GM20431 (cell line): ENCODE data around the gene CABP4.

ENCODE experiments used
- in situ Hi-C: fragments of 300-500 bp; cut with MseI, MboI; formaldehyde crosslinking; loops from one replicate; pipeline ENCODE4 v1.15.0; 2020; ENCODE audit warnings: low sequenced_read_pairs; ENCODE audit not compliant: unreplicated experiment

The CABP4 gene

DNA sequence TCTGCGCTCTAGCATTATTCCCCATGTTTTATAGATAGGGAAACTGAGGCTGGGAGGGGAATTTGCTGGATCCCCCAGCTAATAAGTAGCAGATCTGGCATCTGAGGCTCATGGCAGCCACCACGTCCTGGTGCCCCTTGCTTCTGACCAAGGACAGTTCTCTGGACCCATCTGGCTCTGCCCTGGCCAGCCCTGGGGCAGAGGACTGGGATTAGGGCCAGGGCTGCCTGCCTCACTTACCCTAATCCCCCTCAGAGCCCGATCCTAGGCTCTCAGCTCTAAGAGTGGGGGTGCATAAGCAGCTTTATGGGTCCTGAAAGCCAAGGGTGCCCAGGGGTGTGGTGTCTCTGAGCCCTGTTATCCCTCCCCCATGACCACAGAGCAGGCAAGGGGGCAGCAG, at the start of gene CABP4:
Gene CABP4 (plus strand): TSS at position 301 of the 400 bp plus-strand sequence. CDS start 70 bp downstream, at position 371.
- in situ Hi-C loops: no loop called here

DNA sequence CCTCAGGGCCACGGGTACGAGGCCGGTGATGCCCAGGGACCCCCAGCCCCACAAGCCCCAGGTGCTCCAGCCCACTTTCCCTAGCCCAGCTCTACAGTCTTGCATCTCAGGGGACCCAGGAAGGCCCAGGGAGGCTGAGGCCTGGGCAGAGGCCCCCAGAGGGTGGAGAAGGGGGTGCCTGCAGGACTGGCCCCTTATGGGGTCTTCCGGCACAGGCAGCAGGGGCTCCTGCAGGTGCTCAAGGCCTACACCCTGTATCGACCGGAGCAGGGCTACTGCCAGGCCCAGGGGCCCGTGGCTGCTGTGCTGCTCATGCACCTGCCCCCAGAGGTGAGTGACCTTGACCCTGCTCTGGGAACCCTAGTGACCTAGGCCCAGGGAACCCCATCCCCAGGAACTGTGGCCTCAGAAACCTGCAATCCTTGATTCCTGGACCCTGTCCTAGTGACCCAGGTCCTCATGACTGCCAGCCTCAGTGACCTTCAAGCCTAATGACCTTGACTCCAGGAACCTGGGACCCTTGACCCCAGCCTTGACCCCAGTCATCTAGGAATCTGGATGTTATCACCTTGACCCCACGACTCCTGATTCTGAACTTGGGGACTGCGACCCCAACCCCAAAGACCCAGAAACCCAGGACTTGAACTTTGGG, 49.3 kb upstream of the CABP4 start:
- in situ Hi-C loops: no loop called here

DNA sequence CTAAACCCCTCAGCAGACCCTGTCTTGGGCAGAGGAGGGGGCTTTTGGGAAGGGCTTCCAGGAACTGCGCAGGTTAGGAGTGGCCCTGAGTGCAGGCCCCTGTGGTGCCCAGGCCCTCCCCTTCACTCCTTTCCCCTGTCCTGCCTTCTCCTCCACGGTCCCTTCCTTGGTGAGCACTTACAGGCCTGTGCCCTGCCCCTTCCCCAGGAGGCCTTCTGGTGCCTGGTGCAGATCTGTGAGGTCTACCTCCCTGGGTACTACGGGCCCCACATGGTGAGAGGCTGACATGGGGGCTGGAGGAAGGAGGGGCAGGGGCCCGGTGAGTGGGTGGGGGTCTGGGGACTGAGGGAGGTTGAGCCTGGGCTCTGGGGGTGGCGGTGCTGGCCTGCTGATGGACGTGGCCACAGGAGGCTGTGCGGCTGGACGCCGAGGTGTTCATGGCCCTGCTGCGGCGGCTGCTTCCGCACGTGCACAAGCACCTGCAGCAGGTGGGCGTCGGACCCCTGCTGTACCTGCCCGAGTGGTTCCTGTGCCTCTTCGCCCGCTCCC, 48.7 kb upstream of the CABP4 start:
- in situ Hi-C loops: no loop called here

DNA sequence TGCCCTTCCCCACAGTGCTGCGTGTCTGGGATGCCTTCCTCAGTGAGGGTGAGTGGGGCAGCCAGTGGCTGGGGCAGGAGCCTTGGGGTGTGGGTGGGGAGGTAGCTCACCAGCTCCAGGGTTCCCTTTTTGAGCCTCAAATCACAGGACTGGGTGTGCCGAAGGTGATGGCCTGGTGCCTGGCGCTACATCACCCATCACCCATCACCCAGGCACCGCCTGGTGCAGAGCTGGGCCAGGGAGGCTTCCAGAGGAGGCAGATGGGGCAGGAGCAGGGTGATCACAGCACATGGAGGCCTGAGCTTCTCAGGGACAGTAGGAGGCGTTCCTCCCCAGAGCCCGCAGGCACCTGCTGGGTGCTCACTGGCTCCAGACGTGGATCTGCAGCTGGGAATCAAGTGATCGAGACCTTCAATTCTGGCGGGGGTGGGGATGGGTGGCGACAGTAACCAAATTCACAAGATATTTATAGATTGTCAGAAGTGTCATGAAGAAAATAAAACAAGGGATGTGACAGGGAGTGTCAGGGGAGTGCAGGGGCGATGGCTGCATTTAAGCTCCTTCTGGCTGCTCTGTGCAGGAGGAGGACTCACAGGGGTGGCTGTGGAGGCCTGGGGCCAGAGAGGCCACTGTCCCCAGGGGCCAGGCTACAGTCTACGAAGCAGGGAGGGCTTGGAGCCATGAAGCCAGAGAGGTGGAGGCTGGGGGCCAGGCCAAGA, 48.0 kb upstream of the CABP4 start:
- in situ Hi-C loops: no loop called here

DNA sequence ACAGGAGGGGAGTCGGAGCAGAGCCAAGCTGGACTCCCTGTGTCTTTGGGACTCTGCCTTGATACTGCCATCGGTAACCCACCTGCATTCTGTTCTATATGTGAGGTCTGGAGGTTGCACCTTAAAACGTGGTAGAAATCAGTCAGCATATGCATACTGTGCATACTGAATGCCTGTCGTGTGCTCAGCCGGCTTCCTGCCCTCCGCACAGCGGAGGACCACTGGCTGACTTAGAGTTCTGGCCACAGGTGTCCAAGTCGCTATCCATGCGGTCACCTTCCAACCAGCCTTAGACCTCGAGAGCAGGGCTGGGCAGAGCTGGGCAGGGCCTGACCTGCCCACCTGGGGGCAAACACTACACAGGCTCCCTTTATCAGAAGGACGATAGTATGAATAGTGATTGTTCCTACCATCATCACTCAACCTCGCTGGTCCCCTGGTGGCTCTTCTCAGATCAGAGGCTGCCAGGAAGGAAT, 47.4 kb upstream of the CABP4 start:
- in situ Hi-C loops: no loop called here

DNA sequence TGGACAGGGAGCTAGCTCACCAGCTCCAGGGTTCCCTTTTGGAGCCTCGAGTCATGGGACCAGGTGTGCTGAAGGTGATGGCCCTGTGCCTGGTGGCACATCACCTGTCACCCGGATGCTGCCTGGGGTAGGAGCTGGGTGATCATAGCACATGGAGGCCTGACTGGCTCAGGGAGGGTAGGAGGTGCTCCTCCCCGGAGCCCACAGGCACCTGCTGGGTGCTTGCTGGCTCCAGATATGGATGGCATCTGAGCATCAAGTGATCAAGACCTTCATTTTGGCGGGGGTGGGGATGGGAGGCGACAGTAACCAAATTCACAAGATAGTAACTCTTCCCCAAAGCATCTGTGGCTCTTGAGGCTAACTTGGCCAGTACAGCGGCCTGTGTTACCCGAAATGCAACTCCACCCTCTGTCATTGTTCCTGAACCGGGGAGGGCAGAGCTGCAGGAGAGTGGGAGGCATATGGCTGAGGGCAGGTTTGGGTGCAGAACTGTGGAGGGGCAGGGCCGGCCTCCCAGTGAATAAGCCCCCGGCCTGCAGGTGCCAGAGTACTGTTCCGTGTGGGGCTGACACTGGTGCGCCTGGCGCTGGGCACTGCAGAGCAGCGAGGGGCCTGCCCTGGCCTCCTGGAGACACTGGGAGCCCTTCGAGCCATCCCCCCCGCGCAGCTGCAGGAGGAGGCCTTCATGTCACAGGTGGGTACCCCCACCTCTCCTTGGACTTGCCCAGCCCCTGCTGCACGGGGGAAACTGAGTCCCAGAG, 46.5 kb upstream of the CABP4 start:
- in situ Hi-C loops: no loop called here

DNA sequence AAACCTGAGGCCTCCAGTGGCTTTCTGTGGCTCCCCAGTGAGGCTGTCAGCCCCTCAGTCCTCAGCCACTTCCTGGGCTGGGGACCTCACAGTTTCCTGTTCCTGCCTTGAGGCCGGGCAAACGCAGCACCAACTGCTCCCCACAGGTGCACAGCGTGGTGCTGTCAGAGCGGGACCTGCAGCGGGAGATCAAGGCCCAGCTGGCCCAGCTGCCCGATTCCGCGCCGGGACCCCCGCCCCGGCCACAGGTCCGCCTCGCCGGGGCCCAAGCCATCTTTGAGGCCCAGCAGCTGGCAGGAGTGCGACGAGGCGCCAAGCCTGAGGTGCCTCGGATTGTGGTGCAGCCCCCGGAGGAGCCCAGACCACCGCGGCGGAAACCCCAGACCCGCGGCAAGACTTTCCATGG, 45.9 kb upstream of the CABP4 start:
- in situ Hi-C loops: no loop called here

DNA sequence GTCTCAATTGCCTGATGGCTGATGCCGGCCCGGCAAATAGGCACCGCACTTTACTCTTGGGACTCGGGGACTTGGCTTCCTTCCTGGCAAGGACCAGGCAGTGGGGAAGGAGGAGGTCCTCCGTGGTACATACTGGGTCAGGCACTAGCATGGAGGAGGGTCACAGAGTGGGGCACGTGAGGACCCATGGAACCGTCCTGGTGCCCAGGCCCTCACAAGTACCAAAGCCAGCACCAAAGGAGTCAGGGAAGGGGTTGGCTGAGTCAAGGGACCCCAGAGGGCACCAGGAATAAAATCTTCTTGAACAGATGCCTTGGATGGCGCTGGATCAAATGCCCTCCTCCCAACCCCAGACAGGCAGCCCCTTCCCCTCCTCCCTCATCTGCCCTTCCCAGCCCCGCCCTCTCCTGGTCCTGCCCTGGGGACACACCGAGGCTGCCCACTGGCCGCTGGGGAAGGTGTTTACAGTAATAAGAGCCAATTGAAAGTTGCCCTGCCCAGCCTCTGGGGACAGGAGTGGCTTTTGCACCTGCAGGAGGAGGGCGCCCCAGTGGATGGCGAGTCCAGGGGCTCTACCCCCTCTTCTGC, 45.3 kb upstream of the CABP4 start:
- in situ Hi-C loops: no loop called here

DNA sequence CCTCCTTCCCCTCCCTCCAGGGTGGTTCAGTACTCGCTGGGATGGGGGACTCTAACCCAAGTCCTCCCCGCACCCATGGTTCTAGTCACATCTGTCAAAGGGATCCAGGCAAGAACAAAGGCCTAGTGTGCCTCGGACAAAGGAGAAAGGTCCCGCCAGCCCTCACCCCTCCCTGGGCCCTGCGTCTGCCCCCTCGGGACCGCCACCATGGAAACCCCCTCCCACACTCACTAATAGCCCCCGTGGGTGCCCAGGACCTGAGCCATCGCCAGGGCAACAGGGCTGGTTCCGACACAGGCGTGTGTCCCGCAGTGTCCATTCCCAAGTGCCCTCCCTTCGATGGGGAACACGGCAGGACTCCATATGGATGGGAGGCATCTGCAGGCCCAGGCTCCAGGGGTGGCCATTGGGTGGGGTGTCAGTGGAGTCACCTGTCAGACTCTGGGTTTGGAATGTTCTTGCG, 44.8 kb upstream of the CABP4 start:
- in situ Hi-C loops: no loop called here

DNA sequence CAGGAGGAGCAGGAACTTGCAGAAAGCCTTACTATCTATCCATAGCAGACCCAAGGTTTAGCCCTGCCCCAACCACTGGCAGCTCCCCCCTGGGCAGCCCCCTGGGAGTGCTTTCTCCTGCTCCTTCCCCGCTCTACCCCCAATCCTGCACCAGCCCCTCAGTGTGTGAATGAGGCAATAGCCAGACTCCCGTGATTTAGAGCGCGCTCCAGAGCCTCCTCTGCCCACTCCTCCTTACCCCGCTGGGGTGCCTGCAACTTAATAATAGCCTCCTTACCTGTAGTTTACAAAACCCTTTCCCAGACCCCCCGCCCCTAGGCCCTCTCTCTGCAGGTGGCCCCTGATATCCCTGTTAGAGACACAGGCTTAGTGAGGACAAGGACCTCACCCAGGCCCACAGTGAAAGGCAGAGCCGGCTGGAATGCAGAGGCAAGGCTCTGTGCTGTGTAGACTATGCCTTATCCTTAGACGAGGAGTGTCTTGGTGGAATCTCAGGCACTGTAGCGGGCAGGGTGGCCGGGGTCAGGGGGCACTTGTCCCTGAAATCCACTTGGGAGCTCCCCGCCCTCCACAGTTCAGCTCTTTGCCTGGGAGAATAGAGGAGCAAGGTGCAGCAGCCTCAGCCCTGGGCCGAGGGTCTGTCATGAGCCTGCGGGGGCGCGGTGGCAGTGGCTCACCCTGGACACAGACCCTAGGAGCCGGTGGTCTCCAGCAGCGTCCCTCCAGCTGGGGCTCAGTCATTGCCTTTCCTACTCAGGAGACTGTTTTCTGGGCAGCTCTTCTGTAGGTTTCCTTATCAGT, 44.0 kb upstream of the CABP4 start:
- in situ Hi-C loops: no loop called here

DNA sequence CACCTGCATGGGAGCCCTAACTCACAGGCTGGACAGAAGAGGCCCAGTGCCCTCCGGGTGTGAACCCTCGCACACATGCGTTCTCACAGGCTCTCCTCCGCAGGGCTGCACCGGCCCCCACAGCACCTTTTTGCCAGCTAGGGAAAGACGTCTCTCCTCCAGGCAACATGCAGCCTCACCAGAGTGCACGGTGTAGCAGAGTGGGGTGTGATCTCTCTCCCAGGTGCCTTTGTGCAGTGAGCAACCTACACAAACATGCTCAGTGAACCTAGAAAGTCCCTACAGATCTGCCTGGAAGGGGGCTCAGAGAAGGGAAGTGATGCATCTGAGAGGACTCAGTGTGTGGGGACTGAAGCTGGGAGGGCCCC, 43.4 kb upstream of the CABP4 start:
- in situ Hi-C loops: no loop called here

DNA sequence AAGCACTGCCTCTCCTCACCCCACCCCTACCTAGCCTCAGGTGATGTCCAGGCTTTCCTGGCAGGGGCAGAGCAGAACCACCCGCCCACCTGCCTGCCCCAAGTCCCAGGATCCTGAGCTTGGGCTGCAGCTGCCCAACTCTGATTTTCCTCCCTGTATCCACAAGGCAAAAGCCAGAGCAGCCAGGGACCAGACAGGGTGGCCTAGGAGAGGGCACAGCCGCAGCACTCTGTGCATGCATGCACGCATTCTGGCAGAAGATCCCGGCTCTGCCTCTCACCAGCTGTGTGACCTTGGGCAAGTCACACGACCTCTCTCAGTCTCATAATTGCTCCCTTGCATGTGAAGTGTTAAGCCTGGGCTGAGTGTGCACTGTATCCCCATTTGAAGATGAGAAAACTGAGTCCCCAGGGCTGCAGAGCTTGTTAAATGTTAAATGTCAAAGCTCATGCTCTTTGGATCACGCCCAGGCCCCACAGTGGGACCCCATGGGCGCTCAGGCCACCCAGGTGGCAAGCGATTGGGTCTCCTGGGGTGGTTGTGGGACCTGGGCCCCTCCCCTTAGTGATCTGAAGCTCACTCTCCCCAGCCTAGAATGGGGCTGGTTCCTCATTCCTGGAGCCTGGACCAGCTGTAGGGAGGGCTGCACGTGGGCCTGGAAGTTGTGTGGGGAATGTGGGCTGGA, 42.5 kb upstream of the CABP4 start:
- in situ Hi-C loops: no loop called here

DNA sequence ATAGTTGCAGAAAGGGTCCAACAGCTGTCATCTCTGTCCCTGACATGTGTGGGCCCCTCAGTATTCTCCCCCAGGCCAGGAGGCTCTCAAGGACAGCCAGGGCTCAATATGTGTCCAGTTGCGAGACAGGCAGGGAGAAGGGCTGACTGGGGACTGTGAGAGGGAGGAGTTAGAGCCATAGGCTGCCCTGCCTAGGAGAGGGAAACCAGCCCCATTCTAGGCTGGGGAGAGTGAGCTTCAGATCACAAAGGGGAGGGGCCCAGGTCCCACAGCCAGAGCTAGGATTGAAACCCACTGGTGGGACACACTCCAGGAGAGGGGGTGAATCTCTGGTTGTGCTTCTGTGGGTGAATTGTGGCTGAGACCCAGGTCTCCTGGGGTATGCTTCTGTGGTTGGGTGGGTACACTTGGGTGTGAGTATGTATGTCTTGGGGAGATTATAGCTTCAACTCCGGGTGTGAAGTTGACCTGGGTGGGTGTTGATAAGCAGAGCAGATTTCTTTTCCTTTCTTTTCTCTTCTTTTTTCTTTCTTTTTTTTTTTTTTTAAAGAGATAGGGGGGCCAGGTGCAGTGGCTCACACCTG, 41.8 kb upstream of the CABP4 start:
- in situ Hi-C loops: no loop called here

DNA sequence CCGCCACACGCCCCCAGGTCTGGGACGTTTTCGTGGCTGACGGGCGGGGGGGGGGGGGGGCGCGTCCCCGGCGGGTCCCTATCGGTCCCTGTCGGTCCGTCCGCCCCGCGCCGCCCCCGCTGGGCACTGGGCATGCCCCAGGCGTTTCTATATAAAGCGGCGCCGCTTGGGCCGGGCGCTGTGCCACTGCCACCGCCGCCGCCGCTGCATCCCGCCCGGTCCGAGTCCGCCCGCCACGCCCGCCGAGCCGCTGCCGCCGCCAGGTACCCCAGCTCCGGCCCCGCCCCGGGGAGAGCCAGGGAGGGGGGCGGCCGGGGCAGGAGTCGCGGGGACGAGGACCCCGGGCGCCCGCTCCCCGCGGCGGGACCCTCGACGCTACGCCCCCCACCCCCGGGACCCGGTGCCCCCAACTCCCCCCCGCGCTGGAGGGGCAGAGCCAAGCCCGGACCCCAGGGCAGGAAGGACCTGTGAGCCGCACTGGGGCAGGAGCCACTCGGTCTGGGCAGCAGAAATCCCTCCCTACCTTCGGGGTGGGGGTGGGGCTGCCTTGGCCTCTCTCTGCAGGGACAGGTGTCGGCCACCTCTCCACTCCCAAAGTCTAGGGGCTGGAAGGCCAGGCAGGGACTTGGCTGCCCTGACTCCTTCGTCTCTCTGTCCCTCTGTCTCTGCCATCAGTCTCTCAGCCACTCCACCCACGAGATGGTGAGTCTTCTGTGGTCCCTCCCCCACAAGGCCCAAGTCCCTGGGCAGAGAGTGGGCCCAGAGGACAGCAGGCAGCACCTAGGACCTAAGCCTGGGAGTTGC, 39.5 kb upstream of the CABP4 start, which contains the start of gene CARNS1:
Gene CARNS1 (plus strand): TSS at position 178 of the 804 bp plus-strand sequence. CDS start 522 bp downstream, at position 700.
- in situ Hi-C loops: no loop called here

DNA sequence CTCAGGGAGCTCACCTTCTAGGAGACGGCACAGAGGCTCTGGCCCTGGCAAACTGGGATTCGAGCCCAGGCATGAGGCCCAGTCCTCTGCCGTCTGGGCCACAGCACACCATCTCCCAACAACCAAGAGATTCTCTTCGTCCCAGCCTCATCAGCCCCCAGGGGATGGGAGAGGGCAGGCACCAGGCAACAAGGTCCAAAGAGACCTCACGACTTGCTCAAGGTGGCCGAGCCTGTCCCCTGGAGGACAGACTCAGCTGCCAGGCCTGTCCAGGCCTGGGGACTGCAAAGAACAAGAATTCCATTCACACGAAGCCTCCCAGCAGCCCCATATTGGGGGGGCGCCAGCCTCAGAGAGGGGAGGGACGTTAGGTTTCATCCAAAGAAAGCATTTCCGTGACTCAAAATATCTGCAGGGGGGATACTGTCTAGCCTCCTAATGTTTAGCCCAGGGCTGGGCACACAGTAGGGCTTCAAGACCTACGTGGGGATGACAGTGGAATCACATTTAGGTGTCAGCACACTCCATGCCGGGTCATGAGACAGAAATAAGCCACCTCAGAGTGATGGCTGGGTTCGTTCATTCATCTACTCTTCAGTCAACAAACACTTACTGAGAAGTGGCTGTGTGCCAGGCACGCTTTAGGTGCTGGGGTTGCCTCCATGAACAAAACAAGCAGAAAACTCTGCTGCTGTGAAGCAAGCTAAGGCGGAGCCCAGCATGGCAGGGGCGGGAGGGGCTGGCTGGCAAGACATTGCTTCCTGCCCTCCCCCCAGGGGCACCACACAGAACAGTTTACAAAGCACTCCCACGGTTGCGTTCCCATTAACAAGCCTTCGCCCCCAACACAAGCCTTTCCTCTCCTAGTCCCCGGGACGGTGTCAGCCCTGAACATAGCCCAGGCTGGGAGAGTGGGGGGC, 38.5 kb upstream of the CABP4 start:
- in situ Hi-C loops: no loop called here

DNA sequence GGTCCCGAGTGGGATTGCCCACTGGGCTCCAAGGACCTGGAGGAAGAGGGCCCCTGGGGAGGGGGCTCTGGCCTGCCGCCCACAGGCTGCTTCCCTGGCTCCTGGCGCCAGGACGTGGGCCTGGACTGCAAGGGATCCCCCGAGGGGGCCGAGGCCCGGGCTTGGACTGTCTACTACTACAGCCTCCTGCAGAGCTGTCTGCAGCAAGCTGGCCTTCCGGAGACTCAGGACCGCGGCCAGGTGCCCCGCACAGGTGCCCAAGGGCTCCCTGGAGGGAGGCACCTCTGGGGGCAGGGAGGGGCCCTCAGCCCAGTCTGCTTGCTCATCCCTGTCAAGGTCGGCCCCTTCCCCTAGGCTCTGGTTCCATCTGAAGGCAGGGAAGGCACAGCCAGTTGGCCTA, 37.7 kb upstream of the CABP4 start:
- in situ Hi-C loops: no loop called here
